Neural progenitor cell (in vitro differentiated cells): ENCODE results near the gene BMP2K.

Experiments used
- EZH2 ChIP-seq: fragments of 200-600 bp; sonication (generic); IDR thresholded peaks from 2 replicates; pipeline ENCODE4 v1.6.1; 2017; ENCODE audit warnings: antibody characterized with exemption, mild to moderate bottlenecking, moderate library complexity
- TF ChIP-seq, protein P1 (sequence below): fragments of 200-600 bp; sonication (generic); IDR thresholded peaks from 2 replicates; pipeline ENCODE4 v1.5.1; 2017; ENCODE audit warnings: antibody characterized with exemption, mild to moderate bottlenecking

DNA sequence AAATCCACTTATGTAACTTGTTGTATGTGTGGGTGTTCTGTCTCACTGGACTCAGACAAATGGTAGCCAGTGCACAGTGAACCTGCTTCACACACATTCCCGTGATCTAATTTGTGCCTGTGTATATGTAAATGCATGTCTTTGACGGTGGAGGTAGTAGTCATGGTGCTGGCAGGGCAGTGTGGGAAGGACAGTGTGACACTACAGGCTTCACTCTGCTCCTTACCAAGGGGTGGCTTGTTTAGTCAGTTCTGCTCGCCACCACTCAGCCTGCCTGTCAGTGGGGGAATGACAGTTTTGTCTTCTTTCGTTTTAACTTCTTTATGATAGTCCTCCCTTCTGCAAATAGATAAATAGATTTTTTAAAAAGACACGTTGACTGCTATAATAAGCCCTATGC, 180.8 kb downstream of the BMP2K start:
- no peak for TF ChIP-seq EZH2
- TF ChIP-seq, protein P1, sequence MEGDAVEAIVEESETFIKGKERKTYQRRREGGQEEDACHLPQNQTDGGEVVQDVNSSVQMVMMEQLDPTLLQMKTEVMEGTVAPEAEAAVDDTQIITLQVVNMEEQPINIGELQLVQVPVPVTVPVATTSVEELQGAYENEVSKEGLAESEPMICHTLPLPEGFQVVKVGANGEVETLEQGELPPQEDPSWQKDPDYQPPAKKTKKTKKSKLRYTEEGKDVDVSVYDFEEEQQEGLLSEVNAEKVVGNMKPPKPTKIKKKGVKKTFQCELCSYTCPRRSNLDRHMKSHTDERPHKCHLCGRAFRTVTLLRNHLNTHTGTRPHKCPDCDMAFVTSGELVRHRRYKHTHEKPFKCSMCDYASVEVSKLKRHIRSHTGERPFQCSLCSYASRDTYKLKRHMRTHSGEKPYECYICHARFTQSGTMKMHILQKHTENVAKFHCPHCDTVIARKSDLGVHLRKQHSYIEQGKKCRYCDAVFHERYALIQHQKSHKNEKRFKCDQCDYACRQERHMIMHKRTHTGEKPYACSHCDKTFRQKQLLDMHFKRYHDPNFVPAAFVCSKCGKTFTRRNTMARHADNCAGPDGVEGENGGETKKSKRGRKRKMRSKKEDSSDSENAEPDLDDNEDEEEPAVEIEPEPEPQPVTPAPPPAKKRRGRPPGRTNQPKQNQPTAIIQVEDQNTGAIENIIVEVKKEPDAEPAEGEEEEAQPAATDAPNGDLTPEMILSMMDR = no peak
